Measurements from ENCODE around the gene GMDS. TPM values are rescaled to one million over a fixed set of nuclear protein-coding genes. Genes with fewer than 3 reads are reported as not detected.

The GMDS gene
- total and polyA plus RNA-seq, 2 of the 4 experiments (the other 2 are of a cell fraction), result 7.3 to 21.9 TPM

GRCh38 chr6:1873781-1874180 is 371.6 kb downstream of the GMDS start:
- H2BK15ac ChIP-seq (ENCODE audit: low read depth, low read length), result peak overlapping the region; percentile 36; the same call in 2 of the 3 replicates
- H2BK5ac ChIP-seq (ENCODE audit: low read depth, low read length, poor library complexity, severe bottlenecking), result no peak overlapping the region
- no peak overlapping the region for H4K5ac ChIP-seq (ENCODE audit: low read depth, low read length)
- H4K8ac ChIP-seq (ENCODE audit: low read depth in 2 of 2, low read length in 2 of 2), result no peak overlapping the region
- no peak overlapping the region for H3K18ac ChIP-seq (ENCODE audit: low read depth, low read length)
- intact Hi-C loops (cut with micrococcal nuclease) (loop anchor here (5.0 kb wide), 1 partner anchor 261 kb away; no protein-coding TSS in a partner anchor), dilution Hi-C loops (cut with HindIII; ENCODE audit: low sequenced_read_pairs, unreplicated experiment) (no loop called here), in situ Hi-C loops (cut with MboI; ENCODE audit: low sequenced_read_pairs) (no loop called here)
- H2BK20ac ChIP-seq (ENCODE audit: low read depth, low read length), result no peak overlapping the region
- no peak overlapping the region for H2BK120ac ChIP-seq (ENCODE audit: low read depth, low read length)
- WGBS, 2 experiments (ENCODE audit: extremely low coverage in 2 of 2, insufficient read length in 1 of 2), result 80 to 100% methylated on average over 2 to 4 of the region's 11 CpGs
- peak overlapping the region; percentile 30; the same call in 1 of the 2 replicates for H2AK5ac ChIP-seq (ENCODE audit: low read depth, low read length)
- no peaks in the 10 kb centered on the region for H4K20me1 ChIP-seq (ENCODE audit: insufficient read depth, low read length)
- TF ChIP-seq SMC3 (IDR thresholded peaks at IDR 0.05; ENCODE audit: low read depth, low read length), result no peak
- no peaks in the 10 kb centered on the region for H3K9me3 ChIP-seq (ENCODE audit: control insufficient read depth, insufficient read depth, low read length)
- H3K79me1 ChIP-seq (ENCODE audit: low read depth in 1 of 2, low read length in 2 of 2), result no peaks in the 10 kb centered on the region
- no peak overlapping the region for H3K14ac ChIP-seq (replicated peaks; ENCODE audit: low read depth, low read length)
- H2AFZ ChIP-seq (replicated peaks; ENCODE audit: low read length, poor library complexity), result no peak overlapping the region
- H3K4me2 ChIP-seq (ENCODE audit: low read depth, low read length), result no peak overlapping the region
- no peak overlapping the region for H3K23ac ChIP-seq (ENCODE audit: low read depth, low read length)
- ChIA-PET POLR2A (ENCODE audit: unreplicated experiment) (no interaction called here), CTCF (interaction anchor here (1.2 kb wide), 1 partner anchor 11 kb away, joined by 3 read pairs; no protein-coding TSS in a partner anchor)
- H3K9me1 ChIP-seq (ENCODE audit: insufficient read depth, low read length), result no peaks in the 10 kb centered on the region
- peak overlapping the region; percentile 27; the same call in 1 of the 2 replicates for H4K91ac ChIP-seq (ENCODE audit: insufficient read depth, low read depth, low read length)
- no peak overlapping the region for H3K27ac ChIP-seq (ENCODE audit: insufficient read depth, low read length)
- no peaks in the 10 kb centered on the region for H3K27me3 ChIP-seq (ENCODE audit: control insufficient read depth, insufficient read depth, low read length)
- no peak overlapping the region for H3K56ac ChIP-seq (ENCODE audit: extremely low read depth, insufficient read depth, low read length)
- DNase-seq, result no peak
- no peak overlapping the region for H3K4me3 ChIP-seq (ENCODE audit: insufficient read depth, low read depth, low read length)
- no peak overlapping the region for H2AK9ac ChIP-seq (replicated peaks; ENCODE audit: low read depth, low read length, poor library complexity)
- BruUV-seq (replicated peaks), result no TSS peak
- H3K4me1 ChIP-seq (ENCODE audit: control insufficient read depth, insufficient read depth, low read length), result peaks cover 4% of the 10 kb centered on the region
- peak overlapping the region; percentile 33; the same call in 1 of the 2 replicates for H3K4ac ChIP-seq (ENCODE audit: low read depth, low read length)
- no peaks in the 10 kb centered on the region for H3K36me3 ChIP-seq (ENCODE audit: control insufficient read depth, insufficient read depth, low read length)
- no peak for ATAC-seq (ENCODE audit: low read depth)
- no peak overlapping the region for H3K9ac ChIP-seq (ENCODE audit: low read depth, low read length)
